Loucy (cell line): Measurements from ENCODE around the gene OR10A4.

Source experiments
- EZH2phosphoT487 ChIP-seq: fragments of 200-600 bp; IDR thresholded peaks from 2 replicates; pipeline ENCODE4 v1.6.1; 2018; ENCODE audit warnings: antibody characterized with exemption, mild to moderate bottlenecking, moderate library complexity, borderline replicate concordance
- TF ChIP-seq, protein P1 (sequence below): fragments of 200-600 bp; sonication (generic); conservative IDR thresholded peaks from 2 replicates; pipeline ENCODE4 v1.5.1; 2014; ENCODE audit warnings: mild to moderate bottlenecking, antibody characterized with exemption, low read length

GRCh38 chr11:6925007-6925577 is 48.7 kb downstream of the OR10A4 start:
- TF ChIP-seq, protein P1, sequence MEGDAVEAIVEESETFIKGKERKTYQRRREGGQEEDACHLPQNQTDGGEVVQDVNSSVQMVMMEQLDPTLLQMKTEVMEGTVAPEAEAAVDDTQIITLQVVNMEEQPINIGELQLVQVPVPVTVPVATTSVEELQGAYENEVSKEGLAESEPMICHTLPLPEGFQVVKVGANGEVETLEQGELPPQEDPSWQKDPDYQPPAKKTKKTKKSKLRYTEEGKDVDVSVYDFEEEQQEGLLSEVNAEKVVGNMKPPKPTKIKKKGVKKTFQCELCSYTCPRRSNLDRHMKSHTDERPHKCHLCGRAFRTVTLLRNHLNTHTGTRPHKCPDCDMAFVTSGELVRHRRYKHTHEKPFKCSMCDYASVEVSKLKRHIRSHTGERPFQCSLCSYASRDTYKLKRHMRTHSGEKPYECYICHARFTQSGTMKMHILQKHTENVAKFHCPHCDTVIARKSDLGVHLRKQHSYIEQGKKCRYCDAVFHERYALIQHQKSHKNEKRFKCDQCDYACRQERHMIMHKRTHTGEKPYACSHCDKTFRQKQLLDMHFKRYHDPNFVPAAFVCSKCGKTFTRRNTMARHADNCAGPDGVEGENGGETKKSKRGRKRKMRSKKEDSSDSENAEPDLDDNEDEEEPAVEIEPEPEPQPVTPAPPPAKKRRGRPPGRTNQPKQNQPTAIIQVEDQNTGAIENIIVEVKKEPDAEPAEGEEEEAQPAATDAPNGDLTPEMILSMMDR: no peak
- TF ChIP-seq EZH2phosphoT487: no peak
